Femur (tissue), 1 donor: ENCODE data around the gene NAT14.

Source experiments
- DNase-seq: peaks from one replicate; pipeline ENCODE4 v3.0.0-alpha.2; 2017

NAT14 gene

GRCh38 chr19:55472463-55472862 is 12.5 kb upstream of the NAT14 start:
- DNase-seq: no peak

DNA sequence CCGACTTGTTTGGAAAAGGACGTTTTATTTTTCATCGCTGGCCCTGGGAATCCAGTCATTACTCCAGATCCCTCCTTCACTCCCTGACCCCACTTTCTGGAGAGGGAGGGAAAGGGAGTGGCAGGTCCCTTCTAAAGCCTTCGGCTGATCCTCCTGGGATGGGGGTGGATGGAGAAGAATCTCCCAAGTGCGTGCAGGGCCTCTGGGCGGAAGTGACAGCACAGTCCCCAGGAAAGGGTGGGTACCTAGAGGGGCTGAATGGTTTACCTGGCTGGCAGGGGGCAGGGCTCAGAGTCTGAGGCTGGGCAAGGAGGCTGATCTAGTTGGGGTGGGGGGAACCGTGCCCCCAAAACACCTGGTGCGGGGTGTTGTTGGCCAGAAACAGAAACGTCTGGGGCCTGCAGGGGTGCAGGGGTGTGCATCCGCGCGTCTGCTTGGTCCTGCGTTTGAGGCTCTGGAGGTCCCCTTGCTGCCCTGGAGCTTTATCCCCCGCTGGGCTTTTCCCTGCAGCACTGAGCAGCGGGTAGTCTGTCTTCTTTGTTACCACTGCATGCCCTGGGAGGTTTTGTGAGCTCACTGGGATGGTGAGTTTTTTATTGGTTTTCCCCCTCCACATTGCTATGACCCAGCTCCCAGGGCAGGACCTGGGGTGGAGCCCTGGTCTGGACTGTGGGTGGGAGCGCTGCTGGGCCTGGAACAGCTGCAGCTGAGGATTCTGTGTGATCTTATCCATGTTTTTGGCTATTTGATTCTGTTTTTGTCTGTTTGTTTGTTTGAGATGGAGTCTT is 11.6 kb upstream of the NAT14 start:
- no peak for DNase-seq

GRCh38 chr19:55474269-55475265 is 10.4 kb upstream of the NAT14 start:
- DNase-seq: no peak

DNA sequence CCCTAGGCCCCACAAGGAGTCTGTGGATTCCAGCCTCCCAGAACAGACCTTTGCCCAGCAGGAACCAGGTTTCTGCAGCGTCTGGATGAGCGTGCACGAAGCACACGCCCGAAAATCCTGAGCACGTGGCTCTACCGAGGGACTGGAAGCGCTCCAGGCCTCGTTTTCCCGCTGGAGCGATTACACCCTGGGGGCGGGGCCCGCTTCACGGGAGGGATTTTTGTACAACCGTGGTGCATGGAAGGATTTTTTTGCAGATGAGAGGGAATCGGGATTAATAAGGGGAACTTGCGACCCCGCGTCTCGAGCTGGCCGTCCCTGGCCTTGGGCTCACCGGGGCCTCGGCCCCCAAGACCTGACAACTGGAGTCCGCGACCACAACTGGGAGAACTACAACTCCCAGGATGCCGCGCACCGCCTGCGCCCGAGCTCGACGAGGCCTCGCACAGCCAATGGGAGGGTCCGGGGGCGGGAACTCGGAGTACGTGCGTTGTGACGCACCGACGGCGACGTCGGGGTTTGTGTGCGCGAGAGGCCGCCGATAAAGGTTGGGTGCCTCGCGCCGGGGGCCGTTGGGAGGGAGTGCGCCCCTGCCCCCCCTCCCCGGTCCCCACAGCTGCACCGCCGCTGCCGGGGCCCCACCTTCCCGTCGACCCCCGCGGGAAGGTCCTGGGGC is 8.8 kb upstream of the NAT14 start, which contains the start of gene ZNF628:
Gene ZNF628, plus strand, starts transcription at position 518 of the 676 bp plus-strand sequence. CDS start 3,294 bp downstream, outside the sequence.
- peak; percentile 99 for DNase-seq

GRCh38 chr19:55477905-55478304 is 7.1 kb upstream of the NAT14 start:
- DNase-seq: no peak

DNA sequence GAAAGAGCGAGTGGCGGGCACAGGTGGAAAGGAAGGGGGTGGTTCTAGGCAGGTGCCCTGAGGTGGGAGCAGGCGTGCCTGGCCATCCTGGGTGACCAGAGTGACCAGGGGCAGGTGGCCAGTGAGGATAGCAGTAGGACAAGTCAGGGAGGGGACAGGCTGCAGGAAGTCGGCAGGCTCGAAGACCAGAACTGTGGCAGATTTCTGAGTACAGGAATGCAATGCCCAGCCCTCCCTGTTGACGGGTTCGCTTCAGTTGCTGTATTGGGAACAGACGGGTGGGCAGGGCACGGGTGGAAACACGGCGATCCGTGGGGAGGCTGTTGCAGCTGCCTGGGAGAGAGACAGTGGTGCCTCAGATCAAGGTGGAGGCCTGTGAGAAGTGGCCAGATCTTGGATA is 6.6 kb upstream of the NAT14 start:
- no peak for DNase-seq

DNA sequence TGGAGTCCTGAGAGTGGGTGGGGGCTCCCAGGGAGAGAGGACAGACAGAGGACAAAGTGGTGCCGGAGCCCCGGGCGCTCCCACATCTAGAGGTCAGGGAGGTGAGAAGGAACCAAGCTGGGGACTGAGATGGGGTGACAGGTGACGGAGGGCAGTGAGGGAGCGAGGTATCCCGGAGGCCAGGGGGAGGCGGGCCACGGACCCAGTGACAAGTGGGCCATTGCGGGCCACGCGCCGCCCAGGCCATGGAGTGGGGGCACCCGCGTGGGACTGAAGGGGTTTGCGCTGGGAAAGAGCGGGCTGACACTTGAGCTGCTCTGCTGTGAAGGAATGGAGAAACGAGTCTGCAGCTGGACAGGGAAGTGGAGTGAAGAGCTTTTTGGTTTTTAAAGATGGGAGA is 5.9 kb upstream of the NAT14 start:
- DNase-seq: no peak

- DNase-seq: no peak
These were observed 5.3 kb upstream of the NAT14 start for GRCh38 chr19:55479451-55480230.

DNA sequence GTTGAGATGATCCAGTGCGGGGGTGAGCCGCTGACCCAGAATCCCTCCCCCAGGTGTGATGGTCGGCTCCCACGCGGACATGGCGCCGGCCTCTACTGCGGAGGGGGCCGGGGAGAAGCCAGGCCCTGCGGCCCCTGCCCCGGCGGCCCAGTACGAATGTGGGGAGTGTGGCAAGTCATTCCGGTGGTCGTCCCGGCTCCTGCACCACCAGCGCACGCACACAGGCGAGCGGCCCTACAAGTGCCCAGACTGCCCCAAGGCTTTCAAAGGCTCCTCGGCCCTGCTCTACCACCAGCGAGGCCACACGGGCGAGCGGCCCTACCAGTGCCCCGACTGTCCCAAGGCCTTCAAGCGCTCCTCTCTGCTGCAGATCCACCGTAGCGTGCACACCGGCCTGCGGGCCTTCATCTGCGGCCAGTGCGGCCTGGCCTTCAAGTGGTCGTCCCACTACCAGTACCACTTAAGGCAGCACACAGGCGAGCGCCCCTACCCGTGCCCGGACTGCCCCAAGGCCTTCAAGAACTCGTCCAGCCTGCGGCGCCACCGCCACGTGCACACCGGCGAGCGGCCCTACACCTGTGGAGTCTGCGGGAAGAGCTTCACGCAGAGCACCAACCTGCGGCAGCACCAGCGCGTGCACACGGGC is 3.7 kb upstream of the NAT14 start:
- no peak for DNase-seq

DNA sequence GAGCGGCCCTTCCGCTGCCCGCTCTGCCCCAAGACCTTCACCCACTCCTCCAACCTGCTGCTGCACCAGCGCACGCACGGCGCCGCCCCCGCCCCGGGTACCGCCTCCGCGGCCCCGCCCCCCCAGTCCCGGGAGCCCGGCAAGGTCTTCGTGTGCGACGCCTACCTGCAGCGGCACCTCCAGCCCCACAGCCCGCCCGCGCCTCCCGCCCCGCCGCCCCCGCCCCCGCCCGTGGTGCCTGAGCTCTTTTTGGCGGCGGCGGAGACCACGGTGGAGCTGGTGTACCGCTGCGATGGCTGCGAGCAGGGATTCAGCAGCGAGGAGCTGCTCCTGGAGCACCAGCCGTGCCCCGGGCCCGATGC is 3.2 kb upstream of the NAT14 start:
- no peak for DNase-seq

GRCh38 chr19:55482156-55482961 is 2.6 kb upstream of the NAT14 start:
- DNase-seq: no peak

GRCh38 chr19:55482967-55483705 is 1.9 kb upstream of the NAT14 start:
- no peak for DNase-seq

DNA sequence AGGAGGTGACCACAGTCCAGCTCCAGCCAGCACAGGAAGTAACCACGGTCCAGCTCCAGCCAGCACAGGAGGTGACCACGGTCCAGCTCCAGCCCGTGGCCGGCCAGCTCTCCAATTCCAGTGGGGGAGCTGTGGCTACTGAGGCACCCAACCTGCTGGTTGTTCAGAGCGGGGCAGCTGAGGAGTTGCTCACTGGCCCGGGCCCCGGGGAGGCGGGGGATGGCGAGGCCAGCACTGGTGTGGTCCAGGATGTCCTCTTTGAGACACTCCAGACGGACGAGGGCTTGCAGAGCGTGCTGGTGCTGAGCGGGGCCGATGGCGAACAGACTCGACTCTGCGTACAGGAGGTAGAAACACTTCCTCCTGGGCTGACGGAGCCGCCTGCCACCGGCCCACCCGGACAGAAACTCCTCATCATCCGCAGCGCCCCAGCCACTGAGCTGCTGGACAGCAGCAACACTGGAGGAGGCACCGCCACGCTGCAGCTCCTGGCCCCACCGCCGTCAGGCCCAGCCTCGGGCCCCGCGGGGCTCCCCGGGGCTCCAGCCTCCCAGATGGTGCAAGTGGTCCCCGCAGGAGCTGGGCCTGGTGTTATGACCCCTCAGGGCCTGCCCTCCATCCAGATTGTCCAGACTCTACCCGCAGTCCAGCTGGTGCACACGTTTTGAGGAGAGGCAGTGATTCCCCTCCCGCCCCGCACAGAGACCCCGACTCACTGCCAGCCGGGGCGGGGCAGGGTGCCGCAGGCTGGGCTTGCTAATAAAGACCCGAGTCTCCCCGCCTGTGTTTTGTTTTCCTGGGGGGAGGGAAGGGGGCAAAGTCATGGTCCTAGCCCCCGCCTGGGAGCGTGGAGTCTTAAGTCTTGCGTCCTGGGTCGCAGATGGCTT is 1.0 kb upstream of the NAT14 start:
- no peak for DNase-seq

DNA sequence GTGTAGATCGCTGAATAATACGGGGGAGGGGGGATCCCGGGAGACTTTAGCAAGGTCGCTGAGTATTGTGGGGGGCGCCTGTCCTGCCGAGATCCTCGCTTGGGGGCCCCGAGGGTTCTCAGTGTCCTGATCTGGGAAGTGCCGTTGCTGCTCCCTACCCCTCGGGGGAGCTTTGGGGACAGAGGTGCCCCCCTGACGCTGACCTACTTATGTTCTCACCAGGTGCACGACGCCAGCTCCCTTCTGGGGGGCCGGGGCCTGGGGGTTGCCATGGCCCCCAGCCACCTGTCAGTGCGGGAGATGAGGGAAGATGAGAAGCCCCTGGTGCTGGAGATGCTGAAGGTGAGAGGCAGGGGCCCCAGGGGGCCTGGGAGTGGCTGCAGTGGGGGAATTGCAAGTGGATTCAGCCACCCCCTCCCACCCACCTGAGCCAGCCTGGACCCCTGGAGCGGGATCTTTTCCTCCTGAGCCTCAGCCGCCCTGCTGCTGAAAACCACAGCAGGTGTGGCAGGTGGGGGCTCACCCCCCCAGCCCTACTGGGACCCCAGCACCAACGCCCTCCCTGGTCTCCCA is 537 bp downstream of the NAT14 start:
- DNase-seq: no peak

GRCh38 chr19:55486043-55486970 is 1.3 kb downstream of the NAT14 start:
- no peak for DNase-seq

DNA sequence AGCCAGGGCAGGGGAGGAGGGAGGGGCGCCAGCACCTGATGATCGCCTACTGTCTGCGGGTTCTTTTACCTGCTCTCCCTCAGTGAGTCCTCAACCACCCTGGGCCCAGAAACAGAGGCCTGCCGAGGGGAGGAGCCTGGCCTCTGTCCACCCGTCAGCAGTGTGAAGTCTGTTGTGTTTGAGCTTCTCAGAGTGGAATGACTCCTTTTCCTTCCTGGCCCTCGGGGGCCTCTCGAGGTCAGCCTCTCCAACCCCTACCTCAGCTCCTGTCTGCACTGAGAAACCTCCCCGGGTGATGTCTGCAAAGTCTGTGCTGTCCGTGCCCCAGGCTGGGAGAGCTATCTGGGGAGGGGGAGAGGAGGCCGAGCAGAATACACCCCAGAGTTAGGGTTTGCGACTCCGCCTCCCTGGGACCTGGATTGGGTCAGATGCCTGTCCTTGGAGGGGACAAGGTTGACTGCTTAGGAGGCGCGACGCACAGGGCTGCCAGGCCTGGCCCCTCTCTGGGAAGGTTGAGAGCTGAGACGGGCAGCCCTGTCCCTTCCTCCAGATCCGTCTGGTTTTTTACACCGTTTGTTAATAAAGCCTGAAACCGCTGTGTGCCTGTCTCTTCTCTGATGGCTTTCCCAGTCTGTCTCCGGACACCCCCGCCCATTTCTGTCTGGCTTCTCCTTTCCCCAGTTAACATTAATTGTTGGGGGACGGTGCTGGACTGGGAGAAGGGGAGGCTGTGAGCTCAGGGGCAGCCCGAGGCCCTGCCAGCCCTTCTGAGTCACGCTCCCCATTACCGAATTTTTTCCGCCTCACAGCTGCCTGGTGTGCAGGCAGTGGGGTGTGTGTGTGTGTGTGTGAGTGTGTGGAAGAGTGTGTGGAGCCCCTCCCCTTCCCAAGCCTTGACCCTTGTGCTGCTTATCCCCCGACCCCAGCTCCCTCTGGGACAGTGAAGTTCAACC is 2.3 kb downstream of the NAT14 start:
- peak; percentile 95 for DNase-seq
